Measurements from ENCODE around the gene HIVEP3. TPM values are rescaled to one million over a fixed set of nuclear protein-coding genes. Genes with fewer than 3 reads are reported as not detected.

Gene HIVEP3
- total and polyA plus RNA-seq, 3 donors from 2014 or later: 4.8 to 7.3 (median 7.2) TPM

- no peak overlapping the region for H3K27ac ChIP-seq
- H3K36me3 ChIP-seq (ENCODE audit: low read depth, missing control alignments): no peaks in the 10 kb centered on the region
- no peaks in the 10 kb centered on the region for H3K27me3 ChIP-seq
- no peaks in the 10 kb centered on the region for H3K9me3 ChIP-seq
- intact Hi-C loops (cut with DNase I; ENCODE audit: low total_unique reads): no loop called here
- DNase-seq: no peak
- no peak for TF ChIP-seq CTCF (IDR thresholded peaks at IDR 0.05)
- TF ChIP-seq POLR2A (IDR thresholded peaks at IDR 0.05): no peak
- no peak overlapping the region for H3K4me3 ChIP-seq
- peaks cover 23% of the 10 kb centered on the region for H3K4me1 ChIP-seq
- WGBS, 2 donors: 69 to 94% methylated on average over 3 to 11 of the region's 11 CpGs
Observed at GRCh38 chr1:41488040-41488951, 430.4 kb downstream of the HIVEP3 start.

GRCh38 chr1:41487126-41488039 lies 431.3 kb downstream of the HIVEP3 start:
- Histone ChIP-seq H3K27ac (peak overlapping the region in 1 of 2 donors; percentile 36), H3K9me3 (no peaks in the 10 kb centered on the region), H3K27me3 (no peaks in the 10 kb centered on the region), H3K36me3 (ENCODE audit: low read depth, missing control alignments) (no peaks in the 10 kb centered on the region), H3K4me3 (no peak overlapping the region), H3K4me1 (peaks cover 23% of the 10 kb centered on the region)
- TF ChIP-seq POLR2A (IDR thresholded peaks at IDR 0.05) (no peak), CTCF (IDR thresholded peaks at IDR 0.05) (no peak)
- intact Hi-C loops (cut with DNase I; ENCODE audit: low total_unique reads): no loop called here
- DNase-seq: no peak
- 62 to 73% methylated on average over 16 of the region's 16 CpGs for WGBS, 2 donors

GRCh38 chr1:41486371-41487125 lies 432.2 kb downstream of the HIVEP3 start:
- Histone ChIP-seq H3K36me3 (ENCODE audit: low read depth, missing control alignments) (no peaks in the 10 kb centered on the region), H3K4me3 (no peak overlapping the region), H3K27me3 (no peaks in the 10 kb centered on the region), H3K27ac (peak overlapping the region in 1 of 2 donors; percentile 36), H3K4me1 (peaks cover 23% of the 10 kb centered on the region), H3K9me3 (no peaks in the 10 kb centered on the region)
- no peak for DNase-seq
- 41 to 42% methylated on average over 23 of the region's 23 CpGs for WGBS, 2 donors
- TF ChIP-seq CTCF (IDR thresholded peaks at IDR 0.05) (no peak), POLR2A (IDR thresholded peaks at IDR 0.05) (no peak)
- intact Hi-C loops (cut with DNase I; ENCODE audit: low total_unique reads): no loop called here

- H3K9me3 ChIP-seq: no peaks in the 10 kb centered on the region
- no peak for DNase-seq
- TF ChIP-seq POLR2A (IDR thresholded peaks at IDR 0.05) (no peak), CTCF (IDR thresholded peaks at IDR 0.05) (no peak)
- 48 to 54% methylated on average over 4 of the region's 4 CpGs for WGBS, 2 donors
- no peak overlapping the region for H3K27ac ChIP-seq
- H3K36me3 ChIP-seq (ENCODE audit: low read depth, missing control alignments): no peaks in the 10 kb centered on the region
- H3K27me3 ChIP-seq: no peaks in the 10 kb centered on the region
- H3K4me3 ChIP-seq: no peak overlapping the region
- peaks cover 23% of the 10 kb centered on the region for H3K4me1 ChIP-seq
- intact Hi-C loops (cut with DNase I; ENCODE audit: low total_unique reads): no loop called here
Observed at GRCh38 chr1:41486053-41486370, 432.7 kb downstream of the HIVEP3 start.
